Bronchial epithelial cell (primary cell): Measurements from ENCODE around the gene WDFY4. TPM values are rescaled to one million over a fixed set of nuclear protein-coding genes. Genes with fewer than 3 reads are reported as not detected.

Experiments
- DNase-seq: peaks from one replicate; pipeline ENCODE4 v3.0.0-alpha.2; 2010; ENCODE audit warnings: low read depth
- FAIRE-seq: peaks from 2 replicates; lab custom pipeline; 2011; peaks lifted over from hg19 to GRCh38; lab: Jason Lieb, UNC
- H3K27me3 ChIP-seq: 2 replicates; pipeline ENCODE4 v1.5.1; 2011; ENCODE audit warnings: low read length; ENCODE audit not compliant: control insufficient read depth, insufficient read depth
- H3K36me3 ChIP-seq: 2 replicates; pipeline ENCODE4 v1.5.1; 2011; ENCODE audit warnings: low read length; ENCODE audit not compliant: control insufficient read depth, insufficient read depth
- H3K4me3 ChIP-seq: 2 replicates; pipeline ENCODE4 v1.5.1; 2011; ENCODE audit warnings: mild to moderate bottlenecking, low read depth, low read length, control low read depth
- total RNA-seq: library from RNA; depleted of rRNA; stranded (reverse); fragments of >200 nt; gene quantifications from 2 replicates; pipeline ENCODE4 v1.2.1, GENCODE V29; 2014
- TF ChIP-seq, protein P1 (sequence below): IDR thresholded peaks from 2 replicates; pipeline ENCODE4 v1.5.1; 2011; ENCODE audit warnings: mild to moderate bottlenecking, moderate library complexity, low read length, control low read depth, inconsistent platforms; ENCODE audit not compliant: insufficient read depth, severe bottlenecking

WDFY4 gene
- total RNA-seq, 1 donor from 2014 or later, result under 0.01 TPM

- no peak overlapping the region for H3K4me3 ChIP-seq
- TF ChIP-seq, protein P1, sequence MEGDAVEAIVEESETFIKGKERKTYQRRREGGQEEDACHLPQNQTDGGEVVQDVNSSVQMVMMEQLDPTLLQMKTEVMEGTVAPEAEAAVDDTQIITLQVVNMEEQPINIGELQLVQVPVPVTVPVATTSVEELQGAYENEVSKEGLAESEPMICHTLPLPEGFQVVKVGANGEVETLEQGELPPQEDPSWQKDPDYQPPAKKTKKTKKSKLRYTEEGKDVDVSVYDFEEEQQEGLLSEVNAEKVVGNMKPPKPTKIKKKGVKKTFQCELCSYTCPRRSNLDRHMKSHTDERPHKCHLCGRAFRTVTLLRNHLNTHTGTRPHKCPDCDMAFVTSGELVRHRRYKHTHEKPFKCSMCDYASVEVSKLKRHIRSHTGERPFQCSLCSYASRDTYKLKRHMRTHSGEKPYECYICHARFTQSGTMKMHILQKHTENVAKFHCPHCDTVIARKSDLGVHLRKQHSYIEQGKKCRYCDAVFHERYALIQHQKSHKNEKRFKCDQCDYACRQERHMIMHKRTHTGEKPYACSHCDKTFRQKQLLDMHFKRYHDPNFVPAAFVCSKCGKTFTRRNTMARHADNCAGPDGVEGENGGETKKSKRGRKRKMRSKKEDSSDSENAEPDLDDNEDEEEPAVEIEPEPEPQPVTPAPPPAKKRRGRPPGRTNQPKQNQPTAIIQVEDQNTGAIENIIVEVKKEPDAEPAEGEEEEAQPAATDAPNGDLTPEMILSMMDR, result no peak
- DNase-seq, result no peak
- H3K36me3 ChIP-seq, result no peaks in the 10 kb centered on the region
- no peak for FAIRE-seq
- no peaks in the 10 kb centered on the region for H3K27me3 ChIP-seq
These were observed 102.1 kb downstream of the WDFY4 start for GRCh38 chr10:48786606-48787282.

GRCh38 chr10:48788554-48788953, 103.9 kb downstream of the WDFY4 start:
- Histone ChIP-seq H3K27me3 (no peaks in the 10 kb centered on the region), H3K4me3 (no peak overlapping the region), H3K36me3 (no peaks in the 10 kb centered on the region)
- TF ChIP-seq, protein P1, result no peak
- FAIRE-seq (no peak), DNase-seq (peak; percentile 57)

DNA sequence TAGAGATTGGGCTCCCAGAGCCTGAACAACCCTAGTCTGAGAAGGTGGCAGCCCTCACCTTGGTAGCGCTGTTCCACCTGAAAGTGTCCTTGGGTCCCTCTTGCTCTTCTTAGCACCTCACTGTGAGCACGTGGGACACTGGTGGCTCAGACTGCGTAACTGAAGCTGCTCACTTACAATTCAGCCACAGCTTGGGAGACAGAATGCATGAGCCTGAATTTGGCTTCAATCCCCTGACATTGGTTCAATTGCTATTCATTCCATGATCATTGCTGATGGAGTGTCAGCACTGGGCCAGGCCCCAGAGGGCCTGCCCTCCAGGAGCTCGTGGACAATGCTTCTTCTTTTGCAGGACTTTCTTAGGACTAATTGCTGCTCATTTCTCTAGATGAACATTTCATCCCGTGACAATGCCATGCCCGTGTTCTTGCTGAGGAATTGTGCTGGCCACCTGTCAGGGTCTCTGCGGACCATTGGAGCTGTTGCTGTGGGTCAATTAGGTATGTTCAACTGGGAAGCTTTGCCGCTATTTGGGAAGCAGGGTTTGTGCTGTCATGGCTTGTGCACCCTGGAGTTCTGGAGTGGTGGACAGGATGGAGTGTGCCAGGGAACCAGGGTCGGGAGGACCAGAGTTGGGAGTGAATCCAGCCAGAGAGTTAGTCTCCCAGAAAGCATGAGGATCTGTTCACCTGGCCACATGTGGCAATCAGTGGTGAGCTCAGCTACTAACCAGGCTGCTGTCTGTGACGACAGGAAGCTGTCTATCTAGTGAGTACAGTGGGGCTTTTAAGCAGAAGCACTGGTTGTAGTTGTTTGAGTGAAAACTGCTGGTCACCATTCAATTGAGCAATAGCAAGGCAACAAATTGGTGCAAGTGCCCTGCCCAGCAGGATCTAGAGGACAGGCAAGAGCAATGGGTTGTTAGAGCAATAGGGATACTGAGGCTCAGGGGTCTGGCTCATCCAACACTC, 105.1 kb downstream of the WDFY4 start:
- Histone ChIP-seq H3K27me3 (no peaks in the 10 kb centered on the region), H3K36me3 (no peaks in the 10 kb centered on the region), H3K4me3 (no peak overlapping the region)
- DNase-seq, result no peak
- peak; percentile 28 for FAIRE-seq
- TF ChIP-seq, protein P1, result no peak

DNA sequence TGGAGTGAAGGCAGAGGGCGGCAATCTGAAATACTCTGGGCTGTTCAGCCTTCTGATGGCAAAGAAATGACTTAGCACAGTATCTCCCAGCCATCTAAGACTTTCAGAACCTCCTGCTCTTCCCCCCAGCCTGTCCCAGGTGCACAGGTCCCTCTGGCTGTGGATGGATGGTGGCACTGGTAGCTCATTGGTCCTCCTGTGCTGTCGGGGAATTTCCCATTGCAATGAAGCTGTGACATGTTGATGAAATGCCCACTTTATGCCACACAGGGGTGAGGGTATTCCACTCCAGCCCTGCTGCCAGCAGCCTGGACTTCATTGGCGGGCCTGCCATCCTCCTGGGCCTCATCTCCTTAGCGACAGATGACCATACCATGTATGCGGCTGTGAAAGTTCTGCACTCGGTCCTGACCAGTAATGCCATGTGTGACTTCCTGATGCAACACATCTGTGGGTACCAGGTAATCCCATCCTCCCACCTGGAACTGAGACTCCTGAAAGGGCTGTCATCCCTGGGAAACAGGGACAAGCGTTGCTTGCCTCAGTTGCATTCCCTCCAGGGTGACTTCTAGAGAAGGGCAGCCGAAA, 105.9 kb downstream of the WDFY4 start:
- no peak for DNase-seq
- peak; percentile 36 for FAIRE-seq
- Histone ChIP-seq H3K36me3 (no peaks in the 10 kb centered on the region), H3K4me3 (no peak overlapping the region), H3K27me3 (no peaks in the 10 kb centered on the region)
- TF ChIP-seq, protein P1, result no peak

DNA sequence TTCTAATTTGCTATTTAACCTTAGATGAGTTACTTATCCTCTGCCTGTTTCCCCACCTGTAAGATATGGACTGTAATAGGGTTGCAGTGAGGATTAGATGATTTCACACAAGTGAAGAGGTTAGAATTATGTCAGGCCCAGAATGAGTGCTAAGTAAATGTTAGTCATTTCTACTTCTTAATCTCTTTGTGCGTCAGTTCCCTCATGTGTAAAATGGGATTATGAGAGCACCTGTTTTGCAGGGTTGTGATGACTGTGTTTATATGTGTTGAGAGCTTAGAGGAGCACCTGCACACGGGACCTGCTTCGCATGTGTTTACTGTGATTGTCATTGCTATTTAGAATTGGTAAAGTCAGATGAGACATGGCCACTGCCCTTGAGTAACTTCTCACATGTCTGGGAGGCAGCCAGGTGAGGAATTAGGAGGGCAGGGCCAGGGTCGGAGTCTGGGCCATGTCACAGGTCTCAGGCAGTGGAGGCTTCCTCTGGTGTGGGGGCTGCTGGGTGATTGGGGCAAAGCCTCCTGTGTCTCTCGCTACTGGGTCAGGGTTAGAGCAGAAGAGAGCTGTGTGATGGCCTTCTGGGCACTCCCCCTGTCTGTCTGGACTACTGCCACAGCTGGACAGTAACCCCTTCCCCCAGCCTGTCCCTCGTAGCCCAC, 106.7 kb downstream of the WDFY4 start:
- DNase-seq (peak; percentile 60), FAIRE-seq (no peak)
- TF ChIP-seq, protein P1, result no peak
- Histone ChIP-seq H3K27me3 (no peaks in the 10 kb centered on the region), H3K4me3 (no peak overlapping the region), H3K36me3 (no peaks in the 10 kb centered on the region)
